Panc1 (cell line): Measurements from ENCODE around the gene FRMPD4. TPM values are rescaled to one million over a fixed set of nuclear protein-coding genes. Genes with fewer than 3 reads are reported as not detected.

Experiments used
- ATAC-seq: fragments of 200-7000 bp; cut with Tn5 transposase; 2 replicates; pipeline ENCODE4 v1.9.1; 2020; ENCODE audit warnings: mild to moderate bottlenecking, moderate library complexity
- BruUV-seq: library from RNA; stranded (reverse); fragments of 400-500 nt; replicated peaks from 2 replicates; lab custom pipeline; 2021; lab: Mats Ljungman, UMichigan
- CTCF ChIA-PET: fragments of 300-600 bp; sonication (Branson Sonifier 250); formaldehyde crosslinking; loops from one replicate; lab custom pipeline; 2022; ENCODE audit warnings: antibody characterized with exemption; lab: Charles Lee
- POLR2A ChIA-PET: fragments of 300-600 bp; sonication (Branson Sonifier 250); formaldehyde crosslinking; loops from one replicate; lab custom pipeline; 2022; ENCODE audit warnings: antibody characterized with exemption; lab: Charles Lee
- DNase-seq: peaks from one replicate; pipeline ENCODE4 v3.0.0-alpha.2; 2010; ENCODE audit warnings: low read depth, low spot score
- H3K27ac ChIP-seq: 2 replicates; pipeline ENCODE4 v1.5.1; 2011; ENCODE audit warnings: mild to moderate bottlenecking, low read length, inconsistent platforms
- H3K27me3 ChIP-seq: fragments of 200-500 bp; sonication (Bioruptor generic); 2 replicates; pipeline ENCODE4 v1.6.0; 2014; ENCODE audit warnings: low read length, inconsistent platforms; ENCODE audit not compliant: control insufficient read depth, insufficient read depth
- H3K36me3 ChIP-seq: fragments of 200-500 bp; sonication (Bioruptor generic); 2 replicates; pipeline ENCODE4 v1.5.1; 2014; ENCODE audit warnings: inconsistent platforms, mild to moderate bottlenecking, low read length, moderate library complexity; ENCODE audit not compliant: control insufficient read depth, insufficient read depth
- H3K4me1 ChIP-seq: 2 replicates; pipeline ENCODE4 v1.5.1; 2011; ENCODE audit warnings: inconsistent platforms, mild to moderate bottlenecking, low read length, moderate library complexity; ENCODE audit not compliant: control insufficient read depth, insufficient read depth
- H3K4me3 ChIP-seq, 2 experiments: 2 replicates each; pipeline ENCODE4 v1.5.1; 2011 to 2012; ENCODE audit warnings: low read depth in 2 of 2, low read length in 2 of 2, mild to moderate bottlenecking in 2 of 2, inconsistent platforms in 1 of 2, moderate library complexity in 1 of 2
- H3K9me3 ChIP-seq: fragments of 200-500 bp; sonication (Bioruptor generic); 2 replicates; pipeline ENCODE4 v1.5.1; 2014; ENCODE audit warnings: low read depth, mild to moderate bottlenecking, inconsistent platforms, low read length, moderate library complexity; ENCODE audit not compliant: control insufficient read depth, insufficient read depth
- POLR2AphosphoS5 ChIP-seq: IDR thresholded peaks from 2 replicates; pipeline ENCODE4 v1.6.1; 2012; ENCODE audit warnings: mild to moderate bottlenecking, low read depth, low read length, moderate library complexity
- SIN3A ChIP-seq: IDR thresholded peaks from 2 replicates; pipeline ENCODE4 v1.6.1; 2012; ENCODE audit warnings: low read depth, mild to moderate bottlenecking, low read length, moderate library complexity, borderline replicate concordance; ENCODE audit not compliant: insufficient read depth
- TCF7L2 ChIP-seq: IDR thresholded peaks from 2 replicates; pipeline ENCODE4 v1.6.1; 2011; ENCODE audit warnings: mild to moderate bottlenecking, low read depth, low read length, inconsistent platforms
- in situ Hi-C: cut with HindIII; loops from 2 replicates; pipeline ENCODE4 v1.10.0; 2016; ENCODE audit warnings: low sequenced_read_pairs, low pct_unique_long_range_greater_than_20kb
- intact Hi-C: fragments of 100-400 bp; cut with micrococcal nuclease; formaldehyde crosslinking; loops from one replicate; pipeline ENCODE4 v1.10.0; 2022; ENCODE audit not compliant: unreplicated experiment
- total RNA-seq: library from RNA; stranded (reverse); gene quantifications from one replicate; pipeline ENCODE4 v1.2.1, GENCODE V29; 2021; ENCODE audit not compliant: unreplicated experiment
- TF ChIP-seq, protein P1 (sequence below): fragments of 450-650 bp; IDR thresholded peaks from 2 replicates; pipeline ENCODE4 v1.5.1; 2017; ENCODE audit warnings: mild to moderate bottlenecking
- TF ChIP-seq, protein P2 (sequence below), 2 experiments: IDR thresholded peaks; 2 replicates each; pipeline ENCODE4 v1.6.1; 2011 to 2012; ENCODE audit warnings: low read depth in 2 of 2, control low read depth in 1 of 2, low read length in 1 of 2, mild to moderate bottlenecking in 1 of 2, moderate library complexity in 1 of 2; ENCODE audit not compliant: insufficient read depth in 1 of 2

The FRMPD4 gene
- total RNA-seq, 1 experiment from 2014 or later: not detected

DNA sequence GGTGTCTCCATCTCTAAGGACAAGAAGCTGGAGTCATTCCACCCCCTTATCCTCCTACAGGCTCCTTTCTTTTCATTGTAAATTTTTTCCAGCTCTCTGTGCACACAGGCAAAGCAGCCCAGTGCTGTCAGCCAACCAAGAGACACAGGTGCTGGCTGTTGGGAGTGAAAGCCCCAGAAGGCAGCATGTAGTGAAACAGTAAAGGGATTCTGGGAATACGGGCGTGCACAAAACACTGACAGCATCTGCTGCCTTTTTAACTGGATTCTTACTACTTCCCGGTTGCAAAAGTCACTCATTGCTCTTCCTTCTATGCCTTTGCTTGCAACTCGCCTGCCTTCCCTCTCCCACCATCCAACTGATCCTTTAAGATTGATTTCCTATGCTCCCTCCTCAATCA is 444.4 kb downstream of the FRMPD4 start:
- intact Hi-C loops (no loop called here), in situ Hi-C loops (no loop called here)
- no peaks in the 10 kb centered on the region for H3K27me3 ChIP-seq
- no peak overlapping the region for H3K27ac ChIP-seq
- no TSS peak for BruUV-seq
- TF ChIP-seq, protein P1, sequence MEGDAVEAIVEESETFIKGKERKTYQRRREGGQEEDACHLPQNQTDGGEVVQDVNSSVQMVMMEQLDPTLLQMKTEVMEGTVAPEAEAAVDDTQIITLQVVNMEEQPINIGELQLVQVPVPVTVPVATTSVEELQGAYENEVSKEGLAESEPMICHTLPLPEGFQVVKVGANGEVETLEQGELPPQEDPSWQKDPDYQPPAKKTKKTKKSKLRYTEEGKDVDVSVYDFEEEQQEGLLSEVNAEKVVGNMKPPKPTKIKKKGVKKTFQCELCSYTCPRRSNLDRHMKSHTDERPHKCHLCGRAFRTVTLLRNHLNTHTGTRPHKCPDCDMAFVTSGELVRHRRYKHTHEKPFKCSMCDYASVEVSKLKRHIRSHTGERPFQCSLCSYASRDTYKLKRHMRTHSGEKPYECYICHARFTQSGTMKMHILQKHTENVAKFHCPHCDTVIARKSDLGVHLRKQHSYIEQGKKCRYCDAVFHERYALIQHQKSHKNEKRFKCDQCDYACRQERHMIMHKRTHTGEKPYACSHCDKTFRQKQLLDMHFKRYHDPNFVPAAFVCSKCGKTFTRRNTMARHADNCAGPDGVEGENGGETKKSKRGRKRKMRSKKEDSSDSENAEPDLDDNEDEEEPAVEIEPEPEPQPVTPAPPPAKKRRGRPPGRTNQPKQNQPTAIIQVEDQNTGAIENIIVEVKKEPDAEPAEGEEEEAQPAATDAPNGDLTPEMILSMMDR: no peak
- TF ChIP-seq, protein P2, sequence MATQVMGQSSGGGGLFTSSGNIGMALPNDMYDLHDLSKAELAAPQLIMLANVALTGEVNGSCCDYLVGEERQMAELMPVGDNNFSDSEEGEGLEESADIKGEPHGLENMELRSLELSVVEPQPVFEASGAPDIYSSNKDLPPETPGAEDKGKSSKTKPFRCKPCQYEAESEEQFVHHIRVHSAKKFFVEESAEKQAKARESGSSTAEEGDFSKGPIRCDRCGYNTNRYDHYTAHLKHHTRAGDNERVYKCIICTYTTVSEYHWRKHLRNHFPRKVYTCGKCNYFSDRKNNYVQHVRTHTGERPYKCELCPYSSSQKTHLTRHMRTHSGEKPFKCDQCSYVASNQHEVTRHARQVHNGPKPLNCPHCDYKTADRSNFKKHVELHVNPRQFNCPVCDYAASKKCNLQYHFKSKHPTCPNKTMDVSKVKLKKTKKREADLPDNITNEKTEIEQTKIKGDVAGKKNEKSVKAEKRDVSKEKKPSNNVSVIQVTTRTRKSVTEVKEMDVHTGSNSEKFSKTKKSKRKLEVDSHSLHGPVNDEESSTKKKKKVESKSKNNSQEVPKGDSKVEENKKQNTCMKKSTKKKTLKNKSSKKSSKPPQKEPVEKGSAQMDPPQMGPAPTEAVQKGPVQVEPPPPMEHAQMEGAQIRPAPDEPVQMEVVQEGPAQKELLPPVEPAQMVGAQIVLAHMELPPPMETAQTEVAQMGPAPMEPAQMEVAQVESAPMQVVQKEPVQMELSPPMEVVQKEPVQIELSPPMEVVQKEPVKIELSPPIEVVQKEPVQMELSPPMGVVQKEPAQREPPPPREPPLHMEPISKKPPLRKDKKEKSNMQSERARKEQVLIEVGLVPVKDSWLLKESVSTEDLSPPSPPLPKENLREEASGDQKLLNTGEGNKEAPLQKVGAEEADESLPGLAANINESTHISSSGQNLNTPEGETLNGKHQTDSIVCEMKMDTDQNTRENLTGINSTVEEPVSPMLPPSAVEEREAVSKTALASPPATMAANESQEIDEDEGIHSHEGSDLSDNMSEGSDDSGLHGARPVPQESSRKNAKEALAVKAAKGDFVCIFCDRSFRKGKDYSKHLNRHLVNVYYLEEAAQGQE (IDR thresholded peaks at IDR 0.05; ENCODE audit: insufficient read depth in 1 of 2, low read depth in 2 of 2, low read length in 1 of 2): no peak
- TF ChIP-seq SIN3A: no peak
- TF ChIP-seq TCF7L2: no peak
- TF ChIP-seq POLR2AphosphoS5: no peak
- no peaks in the 10 kb centered on the region for H3K4me1 ChIP-seq
- H3K9me3 ChIP-seq: no peaks in the 10 kb centered on the region
- CTCF ChIA-PET: no interaction called here
- no peak overlapping the region for H3K4me3 ChIP-seq
- DNase-seq: no peak
- no peaks in the 10 kb centered on the region for H3K36me3 ChIP-seq
- POLR2A ChIA-PET: no interaction called here
- ATAC-seq: no peak

DNA sequence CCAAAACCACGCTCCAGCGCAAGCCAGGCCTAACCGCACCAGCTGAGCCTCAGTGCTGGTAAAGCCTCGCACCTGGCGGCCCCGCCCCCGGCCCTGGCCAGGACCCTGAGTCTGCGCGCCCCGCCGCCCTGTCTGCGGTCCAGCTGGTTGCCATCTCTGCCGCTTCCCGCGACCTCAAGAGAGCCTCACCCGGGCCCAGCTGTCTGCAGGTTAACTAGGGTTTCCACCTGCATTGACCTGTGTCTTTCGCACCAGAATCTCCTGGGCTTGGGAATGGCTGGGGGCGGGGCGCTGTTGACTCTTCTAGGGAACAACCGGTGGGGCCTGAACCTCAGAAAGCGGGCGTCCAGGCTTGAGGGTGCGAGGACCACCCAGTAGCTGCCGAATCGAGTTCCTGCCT is 445.3 kb downstream of the FRMPD4 start:
- ChIA-PET POLR2A (no interaction called here), CTCF (no interaction called here)
- in situ Hi-C loops (no loop called here), intact Hi-C loops (no loop called here)
- DNase-seq (no peak), ATAC-seq (no peak)
- Histone ChIP-seq H3K9me3 (no peaks in the 10 kb centered on the region), H3K27me3 (no peaks in the 10 kb centered on the region), H3K4me3 (no peak overlapping the region), H3K27ac (no peak overlapping the region), H3K36me3 (no peaks in the 10 kb centered on the region), H3K4me1 (no peaks in the 10 kb centered on the region)
- no TSS peak for BruUV-seq
- TF ChIP-seq POLR2AphosphoS5 (no peak), SIN3A (no peak), TCF7L2 (no peak)
- TF ChIP-seq, protein P1: no peak
- TF ChIP-seq, protein P2 (IDR thresholded peaks at IDR 0.05; ENCODE audit: insufficient read depth in 1 of 2, low read depth in 2 of 2, low read length in 1 of 2): no peak
